NK-92 treated with Interleukin-12 subunit alpha and Interleukin-12 subunit beta, amount 100 ng/mL, for 24 hours (cell line): ENCODE measurements around the gene TSPAN5.
A peak's percentile ranks its signal among the peaks of the same experiment; 100 is the strongest.
"Not testable (repeated sequence)": the region's sequence is repeated elsewhere in the genome, so short reads cannot be mapped to it uniquely, and the experiment has no call there.

ENCODE experiments used
- DNase-seq: peaks from one replicate; lab custom pipeline; 2025; lab: John Stamatoyannopoulos, UW

The TSPAN5 gene

DNA sequence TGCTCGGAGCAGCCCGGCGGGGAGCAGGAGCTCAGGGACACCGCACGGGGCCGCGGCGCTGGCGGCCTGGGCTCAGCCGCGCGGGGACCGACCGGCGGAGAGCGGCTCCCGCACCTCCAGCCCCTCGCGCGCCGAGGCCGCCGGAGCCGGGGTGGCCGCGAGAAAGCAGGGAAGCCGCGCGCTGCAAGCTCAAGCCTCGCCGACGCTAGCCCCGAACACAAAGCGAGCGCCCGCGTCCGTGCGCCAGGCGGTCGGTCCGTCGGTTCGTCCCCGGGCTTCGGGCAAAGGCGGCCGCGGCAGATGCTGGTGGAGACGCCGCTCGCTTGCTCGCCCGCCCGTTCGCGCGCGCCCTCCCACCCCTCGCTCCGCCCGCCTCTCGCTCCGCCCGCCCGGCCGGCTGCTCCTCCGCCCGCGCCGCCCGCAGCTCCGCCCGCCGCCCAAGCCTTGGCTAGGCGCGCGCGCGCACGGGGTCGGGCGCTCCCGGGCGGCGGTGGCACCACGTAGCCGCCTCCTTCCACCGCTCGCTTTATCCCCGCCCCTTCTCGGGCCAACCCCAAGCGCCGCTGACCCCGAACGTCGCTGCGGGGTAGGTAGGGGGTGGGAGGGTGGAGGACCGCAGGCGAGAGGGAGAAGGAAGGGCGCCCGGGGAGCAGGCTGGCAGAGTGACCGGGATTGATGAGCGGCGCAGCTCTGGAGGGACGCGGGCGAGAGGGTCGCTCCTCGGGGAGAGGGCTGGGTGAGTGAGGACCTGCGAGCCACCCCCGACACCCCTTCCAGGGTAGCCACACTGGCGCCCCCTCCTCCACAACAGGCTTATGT, at the start of gene TSPAN5:
Gene TSPAN5 (minus strand): TSS at position 325 of the 819 bp plus-strand sequence.
- DNase-seq, result peak; percentile 68

GRCh38 chr4:98706935-98707334, 48.5 kb upstream of the TSPAN5 start:
- DNase-seq, result no peak

DNA sequence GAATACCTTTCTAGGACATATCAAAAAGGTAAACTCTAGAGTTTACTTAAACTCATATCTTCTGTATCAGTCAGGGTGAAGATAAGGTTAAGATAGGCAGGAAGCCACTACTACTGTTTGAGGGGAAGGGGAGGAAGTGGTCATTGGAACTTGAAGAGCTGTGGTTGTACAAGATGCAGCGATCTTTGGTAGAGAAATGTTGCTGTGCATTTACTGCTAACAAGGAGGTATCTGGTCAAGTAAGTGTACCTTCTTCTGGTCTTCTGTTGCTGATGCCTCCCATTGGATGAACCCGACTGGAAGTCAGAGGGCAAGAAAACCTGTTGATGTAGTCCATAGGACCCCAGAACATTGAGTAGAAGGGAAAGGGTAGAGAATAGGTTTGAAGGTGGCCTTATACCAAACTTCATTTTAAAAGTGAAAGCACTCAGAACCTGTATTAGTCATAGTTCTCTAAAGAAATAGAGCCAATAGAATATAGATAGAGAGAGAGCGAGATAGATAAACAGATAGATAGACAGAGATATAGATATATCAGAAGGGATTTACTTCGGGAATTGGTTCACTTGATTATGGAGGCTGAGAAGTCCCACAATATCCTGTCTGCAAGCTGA, 47.9 kb upstream of the TSPAN5 start:
- DNase-seq, result no peak

DNA sequence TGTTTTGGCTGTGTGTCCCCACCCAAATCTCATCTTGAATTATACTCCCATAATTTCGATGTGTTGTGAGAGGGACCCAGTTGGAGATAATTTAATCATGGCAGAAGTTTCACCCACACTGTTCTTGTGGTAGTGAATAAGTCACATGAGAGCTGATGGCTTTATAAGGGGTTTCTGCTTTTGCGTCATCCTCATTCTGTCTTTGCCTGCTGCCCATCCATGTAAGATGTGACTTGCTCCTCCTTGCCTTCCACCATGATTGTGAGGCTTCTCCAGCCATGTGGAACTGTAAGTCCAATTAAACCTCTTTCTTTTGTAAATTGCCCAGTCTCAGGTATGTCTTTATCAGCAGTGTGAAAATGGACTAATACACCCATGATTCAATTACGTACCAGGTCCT, 47.2 kb upstream of the TSPAN5 start:
- DNase-seq, result not testable (repeated sequence)

GRCh38 chr4:98700656-98701055, 42.2 kb upstream of the TSPAN5 start:
- DNase-seq, result no peak

DNA sequence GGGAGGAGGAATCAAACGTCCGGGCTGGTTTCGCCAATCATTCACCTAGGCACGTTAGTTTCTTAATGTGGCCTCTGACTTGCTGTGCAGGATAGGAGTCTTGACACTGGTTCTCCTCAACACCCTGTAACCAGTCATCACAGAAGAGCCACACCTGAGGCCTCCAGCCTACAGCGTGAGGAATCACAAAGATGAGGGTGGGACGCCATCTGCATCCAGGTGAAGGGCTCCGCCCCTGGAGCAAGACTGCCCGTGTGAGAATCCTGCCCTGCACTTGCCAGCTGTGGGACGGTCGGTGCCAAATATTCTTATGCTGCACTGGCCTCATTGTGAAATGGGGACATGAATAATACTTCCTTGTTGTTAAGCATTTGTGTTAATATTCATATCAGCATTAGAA, 35.7 kb upstream of the TSPAN5 start:
- DNase-seq, result no peak

DNA sequence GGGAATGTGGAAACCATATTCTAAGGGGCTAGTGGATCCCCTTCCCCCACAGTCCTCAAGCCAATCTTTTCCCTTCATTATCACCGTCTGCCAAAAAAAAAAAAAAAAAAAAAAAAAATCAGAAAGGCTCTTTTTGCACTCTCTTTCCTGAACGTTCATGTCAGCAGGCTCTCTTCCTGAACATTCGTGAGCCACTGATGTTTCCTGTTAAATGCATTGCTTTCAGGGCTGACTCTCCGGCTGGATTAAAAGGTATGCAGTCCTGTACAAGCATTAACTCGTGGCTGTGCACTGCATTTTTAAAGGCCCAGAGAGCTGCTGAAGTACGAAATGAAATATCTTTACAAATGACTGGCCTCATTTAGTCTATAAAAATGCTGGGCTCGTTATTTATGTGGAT, 34.0 kb upstream of the TSPAN5 start:
- DNase-seq, result no peak

- no peak for DNase-seq
Observed at GRCh38 chr4:98691588-98691987, 33.2 kb upstream of the TSPAN5 start.

GRCh38 chr4:98689507-98690174, 31.2 kb upstream of the TSPAN5 start:
- DNase-seq, result no peak

GRCh38 chr4:98688411-98689290, 30.2 kb upstream of the TSPAN5 start:
- DNase-seq, result no peak

DNA sequence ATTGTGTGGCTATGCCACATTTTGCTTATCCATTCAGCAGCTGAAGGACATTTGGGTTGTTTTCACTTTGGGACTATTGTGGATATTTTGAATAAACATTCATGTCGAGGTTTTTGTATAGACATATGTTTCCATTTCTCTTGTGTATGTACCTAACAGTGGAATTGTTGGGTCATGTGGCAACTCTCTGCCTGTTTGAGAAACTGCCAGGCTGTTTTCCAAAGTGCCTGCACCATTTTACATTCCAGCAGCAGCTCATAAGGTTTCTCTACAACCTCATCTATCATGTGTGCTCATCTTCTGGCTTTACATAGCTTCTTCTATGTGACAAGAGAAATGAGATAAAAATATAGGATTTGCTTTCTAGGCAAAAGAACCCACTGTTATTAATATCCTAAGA, 29.5 kb upstream of the TSPAN5 start:
- no peak for DNase-seq

- DNase-seq, result no peak
Observed at GRCh38 chr4:98686847-98687246, 28.4 kb upstream of the TSPAN5 start.

DNA sequence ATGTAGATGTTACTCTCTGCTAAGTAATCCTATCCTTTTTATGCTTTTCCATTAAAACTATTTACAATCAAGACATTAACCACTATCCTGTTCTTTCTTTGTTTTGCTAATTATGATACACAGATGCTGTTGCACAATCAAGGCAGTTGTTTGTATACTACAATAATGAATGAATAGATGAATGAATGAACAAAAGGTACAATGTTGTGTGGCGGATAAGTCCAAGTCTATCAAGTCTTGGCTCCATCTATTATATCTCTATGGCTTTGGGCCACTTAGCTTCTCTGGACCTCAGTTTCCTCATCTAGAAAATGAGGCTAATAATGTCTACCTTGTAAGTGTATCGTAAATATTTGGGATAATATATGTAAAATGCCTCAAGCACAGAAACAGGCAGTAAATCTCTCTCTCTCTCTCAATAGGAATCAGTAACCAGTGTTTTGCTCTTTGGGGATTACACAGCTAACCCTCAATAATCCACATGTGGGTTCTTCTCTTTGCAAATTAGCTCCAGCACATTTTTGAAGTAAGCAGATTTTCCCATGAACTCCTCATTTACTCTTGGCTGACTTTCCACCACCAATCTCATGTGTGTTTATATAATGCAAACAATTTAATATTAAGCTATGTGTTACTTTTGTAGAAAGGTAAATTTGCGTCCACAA, 27.8 kb upstream of the TSPAN5 start:
- no peak for DNase-seq

- no peak for DNase-seq
Observed at GRCh38 chr4:98685225-98686042, 27.0 kb upstream of the TSPAN5 start.

GRCh38 chr4:98682719-98683118, 24.3 kb upstream of the TSPAN5 start:
- DNase-seq, result no peak

GRCh38 chr4:98680806-98681205, 22.4 kb upstream of the TSPAN5 start:
- no peak for DNase-seq

- no peak for DNase-seq
Observed at GRCh38 chr4:98679738-98680137, 21.3 kb upstream of the TSPAN5 start.

DNA sequence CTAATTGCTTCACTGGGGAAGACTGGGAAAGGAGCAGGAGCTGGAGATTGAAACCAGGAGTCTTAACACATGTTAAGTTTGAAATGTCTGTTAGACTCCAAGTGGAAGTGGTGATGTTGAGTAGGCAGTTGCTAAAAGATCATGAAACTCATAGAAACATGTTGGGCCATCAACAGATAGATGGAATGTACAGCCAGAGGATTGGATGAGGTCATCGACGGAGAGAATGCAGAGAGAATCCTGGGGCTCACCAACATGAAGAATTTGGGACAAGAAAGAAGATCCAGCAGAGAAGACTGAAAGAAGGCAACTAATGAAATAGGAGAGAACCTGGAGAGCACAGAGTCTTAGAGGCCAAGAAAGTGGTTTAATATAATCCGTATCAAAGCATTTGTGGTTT, 19.4 kb upstream of the TSPAN5 start:
- DNase-seq, result no peak

GRCh38 chr4:98674404-98675173, 16.2 kb upstream of the TSPAN5 start:
- DNase-seq, result no peak

DNA sequence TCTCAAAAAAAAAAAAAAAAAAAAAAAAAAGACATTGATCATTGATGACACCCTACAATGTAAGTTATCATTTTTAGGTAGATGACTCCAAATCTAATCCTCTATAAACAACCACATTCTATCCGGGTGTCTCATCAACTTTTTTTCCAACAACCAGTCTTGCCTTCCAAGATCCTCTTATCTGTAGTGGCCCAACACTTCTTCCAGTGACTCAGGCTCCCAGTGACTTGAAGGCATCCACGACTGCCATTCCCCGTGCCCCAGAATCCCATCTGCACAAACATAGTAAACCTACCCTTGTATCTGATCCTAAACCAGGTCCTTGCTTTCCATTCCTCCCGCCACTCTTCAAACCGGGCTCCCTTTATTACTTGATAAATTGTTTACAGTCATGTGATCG, 15.6 kb upstream of the TSPAN5 start:
- no peak for DNase-seq
